Measurements from ENCODE around the gene ABCB6.
A peak's percentile ranks its signal among the peaks of the same experiment; 100 is the strongest.

The ABCB6 gene

DNA sequence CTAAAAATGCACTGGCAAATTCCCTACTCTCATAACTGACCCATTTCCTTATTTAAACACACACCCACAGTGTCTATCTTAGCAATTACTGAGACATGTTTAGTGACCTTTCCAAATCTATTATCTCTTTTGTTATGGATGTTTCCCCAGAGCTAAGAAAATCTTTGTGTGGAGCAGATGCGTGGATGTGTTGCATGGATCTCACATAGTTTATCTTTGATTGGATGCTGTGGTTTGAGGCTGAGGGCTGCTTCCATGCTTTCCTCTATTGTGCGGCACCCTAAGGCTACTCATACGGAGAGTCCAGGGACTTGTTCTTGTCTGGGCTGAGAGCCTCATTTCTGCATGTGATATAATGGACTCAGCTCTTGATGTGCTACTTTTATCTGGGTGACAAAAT is 15.6 kb upstream of the ABCB6 start:
- H3K4me1 Mint-ChIP-seq = peaks cover 24% of the 10 kb centered on the region
- no peaks in the 10 kb centered on the region for H3K27me3 Mint-ChIP-seq (ENCODE audit: low read depth, poor library complexity)
- no peak overlapping the region for H3K4me3 Mint-ChIP-seq
- DNase-seq = no peak
- no peak overlapping the region for H3K27ac Mint-ChIP-seq
- no peaks in the 10 kb centered on the region for H3K9me3 Mint-ChIP-seq
- TF ChIP-seq CTCF (IDR thresholded peaks at IDR 0.05) = no peak
- peaks cover 55% of the 10 kb centered on the region for H3K36me3 Mint-ChIP-seq (ENCODE audit: low read depth)

DNA sequence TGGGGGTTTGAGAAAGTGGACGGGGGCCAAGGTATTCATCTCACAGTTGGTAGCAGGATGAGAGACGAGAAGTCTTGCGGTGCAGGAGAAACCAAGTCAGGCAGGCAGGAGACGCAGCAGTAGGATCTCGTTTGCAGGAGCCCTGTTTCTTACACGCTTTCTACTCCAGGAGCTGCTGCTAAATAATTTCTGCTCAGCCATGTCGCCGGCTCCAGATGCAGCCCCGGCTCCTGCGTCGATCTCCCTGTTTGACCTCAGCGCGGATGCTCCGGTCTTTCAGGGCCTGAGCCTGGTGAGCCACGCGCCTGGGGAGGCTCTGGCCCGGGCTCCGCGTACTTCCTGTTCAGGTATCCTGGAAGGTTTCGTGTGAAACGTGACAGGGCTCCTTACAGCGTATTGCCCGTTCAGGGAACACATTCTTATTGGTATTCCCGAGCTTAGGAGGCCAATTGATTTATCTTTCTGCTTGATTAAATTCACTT is 11.3 kb upstream of the ABCB6 start:
- peak; percentile 61 for DNase-seq
- Mint-ChIP-seq H3K4me3 (peak overlapping the region; percentile 96), H3K4me1 (peaks cover 41% of the 10 kb centered on the region), H3K27ac (peak overlapping the region; percentile 99), H3K9me3 (no peaks in the 10 kb centered on the region), H3K36me3 (ENCODE audit: low read depth) (peaks cover 50% of the 10 kb centered on the region), H3K27me3 (ENCODE audit: low read depth, poor library complexity) (peaks cover 7% of the 10 kb centered on the region)
- no peak for TF ChIP-seq CTCF (IDR thresholded peaks at IDR 0.05)

GRCh38 chr2:219229305-219230058 is 10.7 kb upstream of the ABCB6 start, which contains the start of the genes ANKZF1 and ATG9A:
ANKZF1 (plus strand) TSS chr2:219229806; CDS start chr2:219230258, 452 bp downstream.
ATG9A (minus strand) TSS chr2:219229636; CDS start chr2:219228024, 1,612 bp downstream.
- Mint-ChIP-seq H3K27ac (peak within 1 kb of the TSS; percentile 99), H3K4me1 (peaks cover 41% of the 10 kb centered on the region), H3K36me3 (ENCODE audit: low read depth) (peaks cover 50% of the 10 kb centered on the region)

DNA sequence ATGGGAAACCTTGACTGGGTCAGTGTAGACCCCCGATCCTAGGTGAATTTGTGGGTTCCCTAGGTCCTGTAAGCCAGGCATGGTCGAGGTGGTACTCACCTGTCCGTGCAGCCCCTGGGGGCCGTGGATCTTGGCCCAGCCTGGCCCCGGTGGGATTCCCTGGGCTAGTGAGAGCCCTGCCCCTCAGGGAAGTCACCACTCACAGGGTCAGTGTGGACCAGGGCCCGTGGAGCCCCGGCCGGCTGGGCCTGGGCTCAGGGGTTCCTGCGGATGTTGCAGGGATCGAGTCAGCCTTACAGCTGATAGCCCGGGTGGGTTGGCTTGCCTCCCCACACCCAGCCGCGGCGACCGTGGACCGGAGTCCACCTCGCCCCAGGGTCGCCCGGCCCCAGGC is 10.2 kb upstream of the ABCB6 start:
- DNase-seq = no peak
- Mint-ChIP-seq H3K36me3 (ENCODE audit: low read depth) (peaks cover 48% of the 10 kb centered on the region), H3K4me1 (peaks cover 41% of the 10 kb centered on the region), H3K27me3 (ENCODE audit: low read depth, poor library complexity) (peaks cover 7% of the 10 kb centered on the region), H3K9me3 (no peaks in the 10 kb centered on the region), H3K27ac (no peak overlapping the region), H3K4me3 (peak overlapping the region; percentile 84)
- no peak for TF ChIP-seq CTCF (IDR thresholded peaks at IDR 0.05)

More at GRCh38 chr2:219229305-219230058, 10.7 kb upstream of the ABCB6 start, which contains the start of the genes ANKZF1 and ATG9A:
- H3K27me3 Mint-ChIP-seq (ENCODE audit: low read depth, poor library complexity) = peaks cover 7% of the 10 kb centered on the region
- DNase-seq = peak; percentile 97
- H3K4me3 Mint-ChIP-seq = peak within 1 kb of the TSS; percentile 96
- TF ChIP-seq CTCF (IDR thresholded peaks at IDR 0.05) = no peak
- H3K9me3 Mint-ChIP-seq = no peaks in the 10 kb centered on the region

GRCh38 chr2:219228041-219228910 is 9.5 kb upstream of the ABCB6 start:
- Mint-ChIP-seq H3K27me3 (ENCODE audit: low read depth, poor library complexity) (peaks cover 7% of the 10 kb centered on the region), H3K27ac (peak overlapping the region; percentile 42), H3K4me1 (peaks cover 41% of the 10 kb centered on the region), H3K36me3 (ENCODE audit: low read depth) (peaks cover 48% of the 10 kb centered on the region), H3K4me3 (peak overlapping the region; percentile 84), H3K9me3 (no peaks in the 10 kb centered on the region)
- DNase-seq = no peak
- TF ChIP-seq CTCF (IDR thresholded peaks at IDR 0.05) = no peak
